Mammary epithelial cell (primary cell): Measurements from ENCODE around the gene DCBLD1.

Experiments used
- EZH2 ChIP-seq: IDR thresholded peaks from 2 replicates; pipeline ENCODE4 v1.6.1; 2012; ENCODE audit warnings: low read length, inconsistent platforms, borderline replicate concordance
- TF ChIP-seq, protein P1 (sequence below), 2 donors: IDR thresholded peaks in 1 of 2; conservative IDR thresholded peaks in 1 of 2; 2 replicates each; pipeline ENCODE4 v1.5.1; 2011 to 2012; ENCODE audit warnings: inconsistent platforms in 2 of 2, low read length in 2 of 2, mild to moderate bottlenecking in 2 of 2, control low read depth in 1 of 2, low read depth in 1 of 2; ENCODE audit not compliant: insufficient read depth in 1 of 2; ENCODE audit errors: extremely low read depth in 1 of 2

DNA sequence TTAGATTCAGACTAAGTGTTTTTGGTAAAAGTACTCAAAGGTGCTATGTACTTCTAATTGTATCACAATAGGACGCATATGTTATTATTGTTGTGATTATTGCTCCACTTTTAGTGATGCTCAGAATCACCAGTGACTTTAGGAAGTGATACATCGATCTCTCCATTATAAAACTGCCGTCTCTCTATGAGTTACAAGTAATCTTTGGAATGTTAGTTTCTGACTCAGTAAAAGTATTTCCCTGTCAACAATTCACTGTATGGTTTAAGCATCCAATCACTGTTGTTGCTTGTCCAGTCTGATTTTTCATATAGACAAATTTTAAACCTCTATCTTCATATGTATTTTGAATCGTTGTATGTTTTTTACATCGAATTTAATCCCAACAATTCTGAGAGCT is 9.4 kb downstream of the DCBLD1 start:
- TF ChIP-seq EZH2, result no peak
- TF ChIP-seq, protein P1, sequence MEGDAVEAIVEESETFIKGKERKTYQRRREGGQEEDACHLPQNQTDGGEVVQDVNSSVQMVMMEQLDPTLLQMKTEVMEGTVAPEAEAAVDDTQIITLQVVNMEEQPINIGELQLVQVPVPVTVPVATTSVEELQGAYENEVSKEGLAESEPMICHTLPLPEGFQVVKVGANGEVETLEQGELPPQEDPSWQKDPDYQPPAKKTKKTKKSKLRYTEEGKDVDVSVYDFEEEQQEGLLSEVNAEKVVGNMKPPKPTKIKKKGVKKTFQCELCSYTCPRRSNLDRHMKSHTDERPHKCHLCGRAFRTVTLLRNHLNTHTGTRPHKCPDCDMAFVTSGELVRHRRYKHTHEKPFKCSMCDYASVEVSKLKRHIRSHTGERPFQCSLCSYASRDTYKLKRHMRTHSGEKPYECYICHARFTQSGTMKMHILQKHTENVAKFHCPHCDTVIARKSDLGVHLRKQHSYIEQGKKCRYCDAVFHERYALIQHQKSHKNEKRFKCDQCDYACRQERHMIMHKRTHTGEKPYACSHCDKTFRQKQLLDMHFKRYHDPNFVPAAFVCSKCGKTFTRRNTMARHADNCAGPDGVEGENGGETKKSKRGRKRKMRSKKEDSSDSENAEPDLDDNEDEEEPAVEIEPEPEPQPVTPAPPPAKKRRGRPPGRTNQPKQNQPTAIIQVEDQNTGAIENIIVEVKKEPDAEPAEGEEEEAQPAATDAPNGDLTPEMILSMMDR (conservative IDR thresholded peaks at IDR 0.05 in 1 of 2, IDR thresholded peaks at IDR 0.05 in 1 of 2; ENCODE audit: extremely low read depth in 1 of 2, insufficient read depth in 1 of 2, low read depth in 1 of 2, low read length in 2 of 2), result no peak
